Osteoblast (primary cell): ENCODE measurements around the gene OR2T33. TPM values are rescaled to one million over a fixed set of nuclear protein-coding genes. Genes with fewer than 3 reads are reported as not detected.
"Not testable (repeated sequence)": the region's sequence is repeated elsewhere in the genome, so short reads cannot be mapped to it uniquely, and the experiment has no call there.

Experiments used
- DNase-seq: peaks from one replicate; pipeline ENCODE4 v3.0.0; 2011; ENCODE audit warnings: low spot score, mixed read lengths; ENCODE audit not compliant: insufficient read length; ENCODE audit errors: missing footprints
- H2AFZ ChIP-seq: 2 replicates; pipeline ENCODE4 v1.6.0; 2011; ENCODE audit warnings: mild to moderate bottlenecking, low read length
- H3K27ac ChIP-seq: 2 replicates; pipeline ENCODE4 v1.5.1; 2011; ENCODE audit warnings: mild to moderate bottlenecking, low read depth, low read length, moderate library complexity
- H3K27me3 ChIP-seq: 2 replicates; pipeline ENCODE4 v1.6.0; 2012; ENCODE audit warnings: mild to moderate bottlenecking, control low read depth, inconsistent platforms, low read length, moderate library complexity; ENCODE audit not compliant: insufficient read depth
- H3K36me3 ChIP-seq: 2 replicates; pipeline ENCODE4 v1.5.1; 2011; ENCODE audit warnings: mild to moderate bottlenecking, low read length, control low read depth, moderate library complexity; ENCODE audit not compliant: insufficient read depth
- H3K4me1 ChIP-seq: 2 replicates; pipeline ENCODE4 v1.5.1; 2011; ENCODE audit warnings: mild to moderate bottlenecking, low read length, control low read depth, moderate library complexity; ENCODE audit not compliant: insufficient read depth
- H3K4me2 ChIP-seq: 2 replicates; pipeline ENCODE4 v1.6.0; 2011; ENCODE audit warnings: mild to moderate bottlenecking, low read length; ENCODE audit not compliant: insufficient read depth
- H3K4me3 ChIP-seq: fragments of 200-600 bp; sonication (generic); 3 replicates; pipeline ENCODE4 v1.5.1; 2012; ENCODE audit warnings: mild to moderate bottlenecking, low read length, inconsistent platforms; ENCODE audit not compliant: insufficient read depth
- H3K79me2 ChIP-seq: 2 replicates; pipeline ENCODE4 v1.6.0; 2012; ENCODE audit warnings: mild to moderate bottlenecking, low read length, control low read depth, inconsistent platforms; ENCODE audit not compliant: insufficient read depth
- H3K9me3 ChIP-seq: 2 replicates; pipeline ENCODE4 v1.5.1; 2011; ENCODE audit warnings: low read depth, low read length, control low read depth
- H4K20me1 ChIP-seq: 2 replicates; pipeline ENCODE4 v1.6.0; 2012; ENCODE audit warnings: mild to moderate bottlenecking, low read length, control low read depth; ENCODE audit not compliant: insufficient read depth
- CTCF ChIP-seq: IDR thresholded peaks from 2 replicates; pipeline ENCODE4 v1.5.1; 2011; ENCODE audit warnings: mild to moderate bottlenecking, low read depth, low read length, moderate library complexity; ENCODE audit errors: extremely low read depth
- total RNA-seq: library from RNA; depleted of rRNA; stranded (reverse); fragments of >200 nt; gene quantifications from 2 replicates; pipeline ENCODE4 v1.2.3, GENCODE V29; 2012

OR2T33 gene
- total RNA-seq, result not detected in 2 replicates

GRCh38 chr1:248277876-248278275 is at the start of gene OR2T33:
TSS of gene OR2T33 (minus strand) at chr1:248277976. CDS start at chr1:248273814, 4,162 bp downstream.
- Histone ChIP-seq H3K27ac (no peak within 1 kb of the TSS), H3K36me3 (no peaks in the 10 kb centered on the region), H3K4me3 (no peak within 1 kb of the TSS), H3K9me3 (peaks cover 2% of the 10 kb centered on the region), H3K4me2 (no peak within 1 kb of the TSS), H3K79me2 (no peaks in the 10 kb centered on the region), H3K4me1 (no peaks in the 10 kb centered on the region), H3K27me3 (no peaks in the 10 kb centered on the region), H2AFZ (no peak within 1 kb of the TSS), H4K20me1 (no peaks in the 10 kb centered on the region)
- DNase-seq, result no peak
- no peak for TF ChIP-seq CTCF

GRCh38 chr1:248324468-248324867 is 46.7 kb upstream of the OR2T33 start, which contains the start of gene OR2M7:
TSS of gene OR2M7 (minus strand) at chr1:248324568. CDS start at chr1:248324568, 0 bp downstream.
- Histone ChIP-seq H2AFZ (no peak within 1 kb of the TSS), H3K27ac (no peak within 1 kb of the TSS), H3K79me2 (no peaks in the 10 kb centered on the region), H3K36me3 (no peaks in the 10 kb centered on the region), H3K4me2 (no peak within 1 kb of the TSS), H4K20me1 (no peaks in the 10 kb centered on the region), H3K4me1 (no peaks in the 10 kb centered on the region), H3K4me3 (no peak within 1 kb of the TSS), H3K27me3 (no peaks in the 10 kb centered on the region), H3K9me3 (no peaks in the 10 kb centered on the region)
- DNase-seq, result no peak
- TF ChIP-seq CTCF, result no peak

- Histone ChIP-seq H3K4me2 (no peak overlapping the region), H3K27ac (no peak overlapping the region), H3K27me3 (no peaks in the 10 kb centered on the region), H3K36me3 (no peaks in the 10 kb centered on the region), H3K4me1 (no peaks in the 10 kb centered on the region), H3K79me2 (no peaks in the 10 kb centered on the region), H3K9me3 (no peaks in the 10 kb centered on the region), H3K4me3 (no peak overlapping the region), H4K20me1 (no peaks in the 10 kb centered on the region), H2AFZ (no peak overlapping the region)
- no peak for DNase-seq
- TF ChIP-seq CTCF, result no peak
Measured at GRCh38 chr1:248316796-248317195, 39.0 kb upstream of the OR2T33 start.

- H3K36me3 ChIP-seq, H3K27ac ChIP-seq, H3K4me1 ChIP-seq, H4K20me1 ChIP-seq, H3K79me2 ChIP-seq, H3K27me3 ChIP-seq, H2AFZ ChIP-seq, H3K4me2 ChIP-seq, H3K4me3 ChIP-seq, H3K9me3 ChIP-seq, DNase-seq: not testable (repeated sequence)
Measured at GRCh38 chr1:248306740-248307139, 29.0 kb upstream of the OR2T33 start.
